ENCODE data around the gene KCNMA1.

Gene KCNMA1

GRCh38 chr10:77117501-77117900 lies 520.1 kb downstream of the KCNMA1 start:
- H3K4me2 ChIP-seq (ENCODE audit: low read length): no peak overlapping the region
- H2AK5ac ChIP-seq (ENCODE audit: low read length): no peak overlapping the region
- no peak overlapping the region for H3K9ac ChIP-seq (ENCODE audit: low read length)
- H3K56ac ChIP-seq (ENCODE audit: low read length): no peak overlapping the region
- DNase-seq: no peak
- no CpG with 5 or more reads among the region's 2 CpGs for WGBS (ENCODE audit: extremely low coverage, insufficient coverage, low lambda C conversion rate)
- no peaks in the 10 kb centered on the region for H3K79me2 ChIP-seq (ENCODE audit: control insufficient read depth, insufficient read depth, low read length)
- no peak overlapping the region for H4K5ac ChIP-seq (ENCODE audit: low read length)
- no peaks in the 10 kb centered on the region for H3K27me3 ChIP-seq (ENCODE audit: insufficient read depth, low read length, poor library complexity)
- no peak overlapping the region for H4K8ac ChIP-seq (ENCODE audit: low read depth, low read length)
- no peaks in the 10 kb centered on the region for H3K4me1 ChIP-seq (ENCODE audit: control insufficient read depth, low read depth, low read length)
- no peak overlapping the region for H2BK120ac ChIP-seq (ENCODE audit: low read depth, low read length)
- H3K4me3 ChIP-seq (ENCODE audit: low read length): no peak overlapping the region
- no peak overlapping the region for H2BK15ac ChIP-seq (replicated peaks; ENCODE audit: low read depth)
- H3K27ac ChIP-seq (ENCODE audit: low read depth, low read length): no peak overlapping the region
- no peaks in the 10 kb centered on the region for H3K36me3 ChIP-seq (ENCODE audit: control insufficient read depth, insufficient read depth, low read length)
- H3K23ac ChIP-seq (ENCODE audit: low read length): no peak overlapping the region
- H3K18ac ChIP-seq (ENCODE audit: low read length): no peak overlapping the region
- no peaks in the 10 kb centered on the region for H3K79me1 ChIP-seq (ENCODE audit: low read length)
- H2BK5ac ChIP-seq (ENCODE audit: low read length): no peak overlapping the region
- no peak overlapping the region for H3K4ac ChIP-seq (ENCODE audit: low read depth, low read length)

- Histone ChIP-seq H3K23ac (ENCODE audit: low read length) (no peak overlapping the region), H3K56ac (ENCODE audit: low read length) (no peak overlapping the region), H3K4me1 (ENCODE audit: control insufficient read depth, low read depth, low read length) (no peaks in the 10 kb centered on the region), H3K79me1 (ENCODE audit: low read length) (no peaks in the 10 kb centered on the region), H3K27me3 (ENCODE audit: insufficient read depth, low read length, poor library complexity) (no peaks in the 10 kb centered on the region), H4K8ac (ENCODE audit: low read depth, low read length) (no peak overlapping the region), H4K5ac (ENCODE audit: low read length) (no peak overlapping the region), H2AK5ac (ENCODE audit: low read length) (no peak overlapping the region), H3K79me2 (ENCODE audit: control insufficient read depth, insufficient read depth, low read length) (no peaks in the 10 kb centered on the region), H3K4me2 (ENCODE audit: low read length) (no peak overlapping the region), H3K4me3 (ENCODE audit: low read length) (no peak overlapping the region), H2BK5ac (ENCODE audit: low read length) (no peak overlapping the region), H3K36me3 (ENCODE audit: control insufficient read depth, insufficient read depth, low read length) (no peaks in the 10 kb centered on the region), H3K4ac (ENCODE audit: low read depth, low read length) (no peak overlapping the region), H3K18ac (ENCODE audit: low read length) (no peak overlapping the region), H2BK15ac (replicated peaks; ENCODE audit: low read depth) (no peak overlapping the region), H2BK120ac (ENCODE audit: low read depth, low read length) (no peak overlapping the region), H3K9ac (ENCODE audit: low read length) (no peak overlapping the region), H3K27ac (ENCODE audit: low read depth, low read length) (no peak overlapping the region)
- no CpG with 5 or more reads among the region's 2 CpGs for WGBS (ENCODE audit: extremely low coverage, insufficient coverage, low lambda C conversion rate)
- DNase-seq: no peak
Observed at GRCh38 chr10:77116904-77117303, 520.7 kb downstream of the KCNMA1 start.

GRCh38 chr10:77114181-77114821 lies 523.3 kb downstream of the KCNMA1 start:
- no peak for DNase-seq
- no peak overlapping the region for H3K27ac ChIP-seq (ENCODE audit: low read depth, low read length)
- no peaks in the 10 kb centered on the region for H3K4me1 ChIP-seq (ENCODE audit: control insufficient read depth, low read depth, low read length)
- no peak overlapping the region for H4K8ac ChIP-seq (ENCODE audit: low read depth, low read length)
- no peak overlapping the region for H2BK120ac ChIP-seq (ENCODE audit: low read depth, low read length)
- no peak overlapping the region for H3K4me2 ChIP-seq (ENCODE audit: low read length)
- H2AK5ac ChIP-seq (ENCODE audit: low read length): no peak overlapping the region
- no peaks in the 10 kb centered on the region for H3K36me3 ChIP-seq (ENCODE audit: control insufficient read depth, insufficient read depth, low read length)
- H2BK15ac ChIP-seq (replicated peaks; ENCODE audit: low read depth): no peak overlapping the region
- H3K79me1 ChIP-seq (ENCODE audit: low read length): no peaks in the 10 kb centered on the region
- no peak overlapping the region for H3K9ac ChIP-seq (ENCODE audit: low read length)
- no peaks in the 10 kb centered on the region for H3K27me3 ChIP-seq (ENCODE audit: insufficient read depth, low read length, poor library complexity)
- H4K5ac ChIP-seq (ENCODE audit: low read length): no peak overlapping the region
- H3K23ac ChIP-seq (ENCODE audit: low read length): no peak overlapping the region
- no peak overlapping the region for H2BK5ac ChIP-seq (ENCODE audit: low read length)
- no peak overlapping the region for H3K4me3 ChIP-seq (ENCODE audit: low read length)
- H3K4ac ChIP-seq (ENCODE audit: low read depth, low read length): no peak overlapping the region
- H3K18ac ChIP-seq (ENCODE audit: low read length): no peak overlapping the region
- no CpG with 5 or more reads among the region's 4 CpGs for WGBS (ENCODE audit: extremely low coverage, insufficient coverage, low lambda C conversion rate)
- H3K56ac ChIP-seq (ENCODE audit: low read length): no peak overlapping the region
- H3K79me2 ChIP-seq (ENCODE audit: control insufficient read depth, insufficient read depth, low read length): no peaks in the 10 kb centered on the region

GRCh38 chr10:77111611-77112550 lies 525.7 kb downstream of the KCNMA1 start:
- Histone ChIP-seq H3K23ac (ENCODE audit: low read length) (no peak overlapping the region), H3K4me1 (ENCODE audit: control insufficient read depth, low read depth, low read length) (no peaks in the 10 kb centered on the region), H3K56ac (ENCODE audit: low read length) (peak overlapping the region; percentile 22), H3K4me2 (ENCODE audit: low read length) (no peak overlapping the region), H4K5ac (ENCODE audit: low read length) (peak overlapping the region; percentile 78), H3K79me1 (ENCODE audit: low read length) (no peaks in the 10 kb centered on the region), H2BK15ac (replicated peaks; ENCODE audit: low read depth) (no peak overlapping the region), H4K8ac (ENCODE audit: low read depth, low read length) (no peak overlapping the region), H2BK5ac (ENCODE audit: low read length) (no peak overlapping the region), H3K18ac (ENCODE audit: low read length) (no peak overlapping the region), H3K27ac (ENCODE audit: low read depth, low read length) (no peak overlapping the region), H3K9ac (ENCODE audit: low read length) (no peak overlapping the region), H2AK5ac (ENCODE audit: low read length) (no peak overlapping the region), H2BK120ac (ENCODE audit: low read depth, low read length) (no peak overlapping the region), H3K36me3 (ENCODE audit: control insufficient read depth, insufficient read depth, low read length) (no peaks in the 10 kb centered on the region), H3K27me3 (ENCODE audit: insufficient read depth, low read length, poor library complexity) (no peaks in the 10 kb centered on the region), H3K4ac (ENCODE audit: low read depth, low read length) (no peak overlapping the region), H3K4me3 (ENCODE audit: low read length) (no peak overlapping the region), H3K79me2 (ENCODE audit: control insufficient read depth, insufficient read depth, low read length) (no peaks in the 10 kb centered on the region)
- peak; percentile 76 for DNase-seq
- WGBS (ENCODE audit: extremely low coverage, insufficient coverage, low lambda C conversion rate): no CpG with 5 or more reads among the region's 12 CpGs

- no peaks in the 10 kb centered on the region for H3K27me3 ChIP-seq (ENCODE audit: insufficient read depth, low read length, poor library complexity)
- no peak overlapping the region for H4K8ac ChIP-seq (ENCODE audit: low read depth, low read length)
- no peak overlapping the region for H2AK5ac ChIP-seq (ENCODE audit: low read length)
- no peak overlapping the region for H3K4me3 ChIP-seq (ENCODE audit: low read length)
- no peak overlapping the region for H3K56ac ChIP-seq (ENCODE audit: low read length)
- H4K5ac ChIP-seq (ENCODE audit: low read length): no peak overlapping the region
- H3K18ac ChIP-seq (ENCODE audit: low read length): no peak overlapping the region
- no peak overlapping the region for H2BK5ac ChIP-seq (ENCODE audit: low read length)
- DNase-seq: no peak
- no peaks in the 10 kb centered on the region for H3K79me2 ChIP-seq (ENCODE audit: control insufficient read depth, insufficient read depth, low read length)
- no peaks in the 10 kb centered on the region for H3K4me1 ChIP-seq (ENCODE audit: control insufficient read depth, low read depth, low read length)
- WGBS (ENCODE audit: extremely low coverage, insufficient coverage, low lambda C conversion rate): no CpG with 5 or more reads among the region's 4 CpGs
- H3K4me2 ChIP-seq (ENCODE audit: low read length): no peak overlapping the region
- no peak overlapping the region for H3K27ac ChIP-seq (ENCODE audit: low read depth, low read length)
- H3K36me3 ChIP-seq (ENCODE audit: control insufficient read depth, insufficient read depth, low read length): no peaks in the 10 kb centered on the region
- H3K23ac ChIP-seq (ENCODE audit: low read length): no peak overlapping the region
- H2BK120ac ChIP-seq (ENCODE audit: low read depth, low read length): no peak overlapping the region
- no peaks in the 10 kb centered on the region for H3K79me1 ChIP-seq (ENCODE audit: low read length)
- H3K9ac ChIP-seq (ENCODE audit: low read length): no peak overlapping the region
- H2BK15ac ChIP-seq (replicated peaks; ENCODE audit: low read depth): no peak overlapping the region
- no peak overlapping the region for H3K4ac ChIP-seq (ENCODE audit: low read depth, low read length)
Observed at GRCh38 chr10:77110757-77111156, 526.9 kb downstream of the KCNMA1 start.

Measured in mesendoderm (in vitro differentiated cells).